H9 (cell line): Measurements from ENCODE around the gene RBMS3. TPM values are rescaled to one million over a fixed set of nuclear protein-coding genes. Genes with fewer than 3 reads are reported as not detected.

Experiments
- DNase-seq: peaks from one replicate; pipeline ENCODE4 v3.0.0-alpha.2; 2017
- H2AFZ ChIP-seq: one replicate; pipeline ENCODE4 v1.6.1; 2013; ENCODE audit warnings: mild to moderate bottlenecking, low read length, control low read depth, moderate library complexity
- H2AK5ac ChIP-seq: 2 replicates; pipeline ENCODE4 v1.6.1; 2013; ENCODE audit warnings: low read length, control low read depth, mixed read lengths; ENCODE audit not compliant: insufficient read length
- H2BK120ac ChIP-seq: one replicate; pipeline ENCODE4 v1.6.1; 2013; ENCODE audit warnings: low read depth, mild to moderate bottlenecking, low read length, control low read depth, inconsistent platforms; ENCODE audit not compliant: poor library complexity, severe bottlenecking
- H2BK12ac ChIP-seq: 2 replicates; pipeline ENCODE4 v1.6.1; 2013; ENCODE audit warnings: low read length, control low read depth, mixed read lengths, low read depth; ENCODE audit not compliant: insufficient read length
- H2BK15ac ChIP-seq: 2 replicates; pipeline ENCODE4 v1.6.1; 2013; ENCODE audit warnings: low read depth, low read length, control low read depth
- H2BK20ac ChIP-seq: one replicate; pipeline ENCODE4 v1.6.1; 2013; ENCODE audit warnings: low read depth, mild to moderate bottlenecking, low read length, control low read depth, inconsistent platforms; ENCODE audit not compliant: poor library complexity, severe bottlenecking
- H2BK5ac ChIP-seq: 2 replicates; pipeline ENCODE4 v1.6.1; 2013; ENCODE audit warnings: low read length, control low read depth, mixed read lengths; ENCODE audit not compliant: insufficient read length
- H3K14ac ChIP-seq: 2 replicates; pipeline ENCODE4 v1.6.1; 2013; ENCODE audit warnings: low read length, control low read depth; ENCODE audit not compliant: insufficient read depth
- H3K18ac ChIP-seq: 2 replicates; pipeline ENCODE4 v1.6.1; 2013; ENCODE audit warnings: low read depth, mild to moderate bottlenecking, mixed read lengths, low read length, control low read depth; ENCODE audit not compliant: insufficient read length
- H3K23ac ChIP-seq: 2 replicates; pipeline ENCODE4 v1.6.1; 2013; ENCODE audit warnings: low read length, control low read depth, mixed read lengths, low read depth; ENCODE audit not compliant: insufficient read length
- H3K23me2 ChIP-seq: 2 replicates; pipeline ENCODE4 v1.6.1; 2013; ENCODE audit warnings: low read depth, mild to moderate bottlenecking, mixed read lengths, low read length, control low read depth; ENCODE audit not compliant: insufficient read length, poor library complexity, severe bottlenecking
- H3K27ac ChIP-seq: 2 replicates; pipeline ENCODE4 v1.5.1; 2013; ENCODE audit warnings: low read length, control low read depth, mixed read lengths, low read depth; ENCODE audit not compliant: insufficient read length
- H3K27me3 ChIP-seq: 2 replicates; pipeline ENCODE4 v1.6.1; 2013; ENCODE audit warnings: low read length, control low read depth, inconsistent platforms; ENCODE audit not compliant: insufficient read depth
- H3K4ac ChIP-seq: 2 replicates; pipeline ENCODE4 v1.6.1; 2013; ENCODE audit warnings: low read depth, mild to moderate bottlenecking, control low read depth, inconsistent platforms, low read length, moderate library complexity
- H3K4me1 ChIP-seq: 2 replicates; pipeline ENCODE4 v1.6.1; 2013; ENCODE audit warnings: low read length, control low read depth, inconsistent platforms; ENCODE audit not compliant: insufficient read depth
- H3K4me2 ChIP-seq: 2 replicates; pipeline ENCODE4 v1.6.1; 2013; ENCODE audit warnings: low read length, control low read depth, mixed read lengths; ENCODE audit not compliant: insufficient read length, insufficient read depth
- H3K56ac ChIP-seq: 2 replicates; pipeline ENCODE4 v1.6.1; 2013; ENCODE audit warnings: low read depth, mild to moderate bottlenecking, mixed read lengths, low read length, control low read depth; ENCODE audit not compliant: insufficient read length
- H3K79me1 ChIP-seq: 2 replicates; pipeline ENCODE4 v1.6.1; 2013; ENCODE audit warnings: low read depth, mild to moderate bottlenecking, moderate library complexity, low read length, control low read depth, inconsistent platforms; ENCODE audit not compliant: insufficient read depth, poor library complexity, severe bottlenecking
- H3K79me2 ChIP-seq: 2 replicates; pipeline ENCODE4 v1.6.1; 2013; ENCODE audit warnings: low read length, control low read depth, inconsistent platforms; ENCODE audit not compliant: insufficient read depth
- H3K9ac ChIP-seq: 2 replicates; pipeline ENCODE4 v1.6.1; 2013; ENCODE audit warnings: low read length, control low read depth, mixed read lengths; ENCODE audit not compliant: insufficient read length; ENCODE audit errors: extremely low read depth
- H3K9me3 ChIP-seq: one replicate; pipeline ENCODE4 v1.6.1; 2013; ENCODE audit warnings: low read depth, low read length, inconsistent platforms; ENCODE audit not compliant: control insufficient read depth
- H3T11ph ChIP-seq: one replicate; pipeline ENCODE4 v1.6.1; 2013; ENCODE audit warnings: mild to moderate bottlenecking, low read length, control low read depth, inconsistent platforms
- H4K20me1 ChIP-seq: one replicate; pipeline ENCODE4 v1.6.1; 2013; ENCODE audit not compliant: control insufficient read depth, insufficient read length, insufficient read depth
- H4K5ac ChIP-seq: 2 replicates; pipeline ENCODE4 v1.6.1; 2013; ENCODE audit warnings: low read depth, mild to moderate bottlenecking, mixed read lengths, low read length, control low read depth; ENCODE audit not compliant: insufficient read length
- H4K8ac ChIP-seq: replicated peaks from 2 replicates; pipeline ENCODE4 v1.6.1; 2013; ENCODE audit warnings: low read length, control low read depth, mixed read lengths, low read depth; ENCODE audit not compliant: insufficient read length
- H4K91ac ChIP-seq: 2 replicates; pipeline ENCODE4 v1.6.1; 2013; ENCODE audit warnings: low read depth, mild to moderate bottlenecking, moderate library complexity, mixed read lengths, low read length, control low read depth; ENCODE audit not compliant: insufficient read length
- H3K27ac Mint-ChIP-seq, 3 experiments: 2 replicates in 2 of 3; 3 replicates in 1 of 3; pipeline ENCODE4 v1.8.0; 2020 to 2021; ENCODE audit warnings: mixed read lengths in 3 of 3, mild to moderate bottlenecking in 1 of 3, moderate library complexity in 1 of 3
- H3K27me3 Mint-ChIP-seq: 2 replicates; pipeline ENCODE4 v1.8.0; 2021; ENCODE audit warnings: low read depth, mild to moderate bottlenecking, moderate library complexity, mixed read lengths
- H3K36me3 Mint-ChIP-seq, 3 experiments: 2 replicates in 2 of 3; 3 replicates in 1 of 3; pipeline ENCODE4 v1.8.0; 2020 to 2021; ENCODE audit warnings: low read depth in 3 of 3, mixed read lengths in 3 of 3; ENCODE audit not compliant: insufficient read depth in 1 of 3
- H3K4me1 Mint-ChIP-seq, 2 experiments: 2 replicates each; pipeline ENCODE4 v1.8.0; 2020; ENCODE audit warnings: mixed read lengths in 2 of 2
- H3K4me3 Mint-ChIP-seq, 2 experiments: 2 replicates in 1 of 2; 3 replicates in 1 of 2; pipeline ENCODE4 v1.8.0; 2020 to 2021; ENCODE audit warnings: mild to moderate bottlenecking in 2 of 2, mixed read lengths in 2 of 2, moderate library complexity in 1 of 2
- H3K9me3 Mint-ChIP-seq, 2 experiments: 2 replicates in 1 of 2; 3 replicates in 1 of 2; pipeline ENCODE4 v1.8.0; 2020; ENCODE audit warnings: mild to moderate bottlenecking in 2 of 2, mixed read lengths in 2 of 2, moderate library complexity in 1 of 2
- WGBS: extraction: QIAGEN DNeasy Blood & Tissue Kit; methylation state at CpG from one replicate; pipeline ENCODE4 v1.1.7; 2013; ENCODE audit warnings: missing lambda C conversion rate, low lambda C conversion rate, mixed read lengths; ENCODE audit not compliant: insufficient read length; ENCODE audit errors: extremely low coverage; 5-methylcytosine and 5-hydroxymethylcytosine counted together
- total RNA-seq: library from RNA; stranded (reverse); gene quantifications from 2 replicates; pipeline ENCODE4 v1.2.1, GENCODE V29; 2021
- TF ChIP-seq, protein P1 (sequence below): fragments of 200-600 bp; sonication (generic); conservative IDR thresholded peaks from 3 replicates; pipeline ENCODE4 v1.8.0; 2021; ENCODE audit warnings: antibody characterized with exemption, mild to moderate bottlenecking

RBMS3 gene
- total RNA-seq, 1 experiment from 2014 or later: 8.1 TPM

GRCh38 chr3:29628795-29629194, 347.9 kb downstream of the RBMS3 start:
- no CpG with 5 or more reads among the region's 2 CpGs for WGBS
- H3K36me3 Mint-ChIP-seq: no peaks in the 10 kb centered on the region

More at GRCh38 chr3:29628795-29629194, 347.9 kb downstream of the RBMS3 start:
- H2BK120ac ChIP-seq: no peak overlapping the region
- H3K27me3 ChIP-seq: no peaks in the 10 kb centered on the region
- H2AK5ac ChIP-seq: no peak overlapping the region
- H2BK15ac ChIP-seq: no peak overlapping the region
- no peaks in the 10 kb centered on the region for H4K20me1 ChIP-seq
- H3K27ac ChIP-seq: no peak overlapping the region
- no peak overlapping the region for H3T11ph ChIP-seq
- H3K79me1 ChIP-seq: no peaks in the 10 kb centered on the region
- no peak overlapping the region for H2BK12ac ChIP-seq
- H3K56ac ChIP-seq: no peak overlapping the region
- no peaks in the 10 kb centered on the region for H3K9me3 ChIP-seq
- H4K8ac ChIP-seq: no peak overlapping the region
- Mint-ChIP-seq H3K4me1 (peaks cover 34 to 38% of the 10 kb centered on the region in 2 experiments), H3K4me3 (no peak overlapping the region), H3K9me3 (no peaks in the 10 kb centered on the region; a peak in 1 of 5 replicates), H3K27me3 (no peaks in the 10 kb centered on the region), H3K27ac (no peak overlapping the region)
- H3K9ac ChIP-seq: no peak overlapping the region
- H3K4me2 ChIP-seq: no peak overlapping the region
- H3K23ac ChIP-seq: no peak overlapping the region
- no peak overlapping the region for H2BK20ac ChIP-seq
- H3K79me2 ChIP-seq: no peaks in the 10 kb centered on the region
- H3K23me2 ChIP-seq: no peaks in the 10 kb centered on the region
- H2BK5ac ChIP-seq: no peak overlapping the region
- no peak overlapping the region for H4K5ac ChIP-seq
- no peak for DNase-seq
- no peak overlapping the region for H4K91ac ChIP-seq
- TF ChIP-seq, protein P1, sequence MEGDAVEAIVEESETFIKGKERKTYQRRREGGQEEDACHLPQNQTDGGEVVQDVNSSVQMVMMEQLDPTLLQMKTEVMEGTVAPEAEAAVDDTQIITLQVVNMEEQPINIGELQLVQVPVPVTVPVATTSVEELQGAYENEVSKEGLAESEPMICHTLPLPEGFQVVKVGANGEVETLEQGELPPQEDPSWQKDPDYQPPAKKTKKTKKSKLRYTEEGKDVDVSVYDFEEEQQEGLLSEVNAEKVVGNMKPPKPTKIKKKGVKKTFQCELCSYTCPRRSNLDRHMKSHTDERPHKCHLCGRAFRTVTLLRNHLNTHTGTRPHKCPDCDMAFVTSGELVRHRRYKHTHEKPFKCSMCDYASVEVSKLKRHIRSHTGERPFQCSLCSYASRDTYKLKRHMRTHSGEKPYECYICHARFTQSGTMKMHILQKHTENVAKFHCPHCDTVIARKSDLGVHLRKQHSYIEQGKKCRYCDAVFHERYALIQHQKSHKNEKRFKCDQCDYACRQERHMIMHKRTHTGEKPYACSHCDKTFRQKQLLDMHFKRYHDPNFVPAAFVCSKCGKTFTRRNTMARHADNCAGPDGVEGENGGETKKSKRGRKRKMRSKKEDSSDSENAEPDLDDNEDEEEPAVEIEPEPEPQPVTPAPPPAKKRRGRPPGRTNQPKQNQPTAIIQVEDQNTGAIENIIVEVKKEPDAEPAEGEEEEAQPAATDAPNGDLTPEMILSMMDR: no peak
- no peak overlapping the region for H3K4ac ChIP-seq
- no peak overlapping the region for H2AFZ ChIP-seq
- H3K14ac ChIP-seq: no peak overlapping the region
- no peak overlapping the region for H3K18ac ChIP-seq
- peaks cover 3% of the 10 kb centered on the region; the same call in 1 of the 2 replicates for H3K4me1 ChIP-seq
